ENCODE results near the gene XPA. TPM values are rescaled to one million over a fixed set of nuclear protein-coding genes. Genes with fewer than 3 reads are reported as not detected.

XPA gene
- total RNA-seq, 2 donors from 2014 or later = 4.9 to 7.3 TPM

GRCh38 chr9:97742545-97742944, 45.4 kb upstream of the XPA start:
- Histone ChIP-seq H3K27ac (ENCODE audit: low read depth, low read length) (no peak overlapping the region), H3K9me3 (ENCODE audit: control insufficient read depth, low read length) (peaks cover 22% of the 10 kb centered on the region), H3K36me3 (ENCODE audit: control insufficient read depth, insufficient read depth, low read length) (no peaks in the 10 kb centered on the region), H3K4me3 (ENCODE audit: low read length) (no peak overlapping the region), H3K27me3 (ENCODE audit: control insufficient read depth, insufficient read depth, low read length, poor library complexity, severe bottlenecking) (peaks cover 50% of the 10 kb centered on the region), H3K9ac (ENCODE audit: extremely low read depth, low read length, poor library complexity, severe bottlenecking) (no peak overlapping the region), H3K4me1 (ENCODE audit: control insufficient read depth, insufficient read depth, low read length) (peaks cover 11% of the 10 kb centered on the region)
- H3K36me3 Mint-ChIP-seq (ENCODE audit: low read depth) = no peaks in the 10 kb centered on the region
- H3K9me3 Mint-ChIP-seq = peaks cover 11% of the 10 kb centered on the region
- H3K4me3 Mint-ChIP-seq = no peak overlapping the region
- peaks cover 13% of the 10 kb centered on the region for H3K4me1 Mint-ChIP-seq
- WGBS, 2 experiments (ENCODE audit: insufficient coverage in 1 of 2, insufficient read length in 1 of 2) = 94 to 95% methylated on average over 8 to 10 of the region's 10 CpGs
- no peak for TF ChIP-seq CTCF (conservative IDR thresholded peaks at IDR 0.05)
- no peak for DNase-seq
- H3K27ac Mint-ChIP-seq = no peak overlapping the region
- H3K27me3 Mint-ChIP-seq (ENCODE audit: insufficient read depth) = peaks cover 70% of the 10 kb centered on the region

GRCh38 chr9:97741947-97742346, 44.8 kb upstream of the XPA start:
- Histone ChIP-seq H3K4me1 (ENCODE audit: control insufficient read depth, insufficient read depth, low read length) (peaks cover 6% of the 10 kb centered on the region), H3K9ac (ENCODE audit: extremely low read depth, low read length, poor library complexity, severe bottlenecking) (no peak overlapping the region), H3K36me3 (ENCODE audit: control insufficient read depth, insufficient read depth, low read length) (no peaks in the 10 kb centered on the region), H3K27ac (ENCODE audit: low read depth, low read length) (no peak overlapping the region), H3K4me3 (ENCODE audit: low read length) (peak overlapping the region; percentile 69), H3K27me3 (ENCODE audit: control insufficient read depth, insufficient read depth, low read length, poor library complexity, severe bottlenecking) (peaks cover 50% of the 10 kb centered on the region), H3K9me3 (ENCODE audit: control insufficient read depth, low read length) (peaks cover 22% of the 10 kb centered on the region)
- peak overlapping the region; percentile 46 for H3K4me3 Mint-ChIP-seq
- no peaks in the 10 kb centered on the region for H3K36me3 Mint-ChIP-seq (ENCODE audit: low read depth)
- TF ChIP-seq CTCF (conservative IDR thresholded peaks at IDR 0.05) = no peak
- 92 to 96% methylated on average over 4 to 6 of the region's 6 CpGs for WGBS, 2 experiments (ENCODE audit: insufficient coverage in 1 of 2, insufficient read length in 1 of 2)
- peaks cover 11% of the 10 kb centered on the region for H3K9me3 Mint-ChIP-seq
- no peak for DNase-seq
- no peak overlapping the region for H3K27ac Mint-ChIP-seq
- H3K4me1 Mint-ChIP-seq = peaks cover 9% of the 10 kb centered on the region
- peaks cover 68% of the 10 kb centered on the region for H3K27me3 Mint-ChIP-seq (ENCODE audit: insufficient read depth)

GRCh38 chr9:97740848-97741821, 44.0 kb upstream of the XPA start:
- no peaks in the 10 kb centered on the region for H3K36me3 Mint-ChIP-seq (ENCODE audit: low read depth)
- no peak overlapping the region for H3K27ac Mint-ChIP-seq
- Histone ChIP-seq H3K9ac (ENCODE audit: extremely low read depth, low read length, poor library complexity, severe bottlenecking) (no peak overlapping the region), H3K4me1 (ENCODE audit: control insufficient read depth, insufficient read depth, low read length) (peaks cover 6% of the 10 kb centered on the region), H3K9me3 (ENCODE audit: control insufficient read depth, low read length) (peaks cover 22% of the 10 kb centered on the region), H3K4me3 (ENCODE audit: low read length) (peak overlapping the region; percentile 69), H3K36me3 (ENCODE audit: control insufficient read depth, insufficient read depth, low read length) (no peaks in the 10 kb centered on the region), H3K27me3 (ENCODE audit: control insufficient read depth, insufficient read depth, low read length, poor library complexity, severe bottlenecking) (peaks cover 50% of the 10 kb centered on the region), H3K27ac (ENCODE audit: low read depth, low read length) (no peak overlapping the region)
- H3K27me3 Mint-ChIP-seq (ENCODE audit: insufficient read depth) = peaks cover 70% of the 10 kb centered on the region
- H3K4me1 Mint-ChIP-seq = peaks cover 9% of the 10 kb centered on the region
- peak; percentile 55 for TF ChIP-seq CTCF (conservative IDR thresholded peaks at IDR 0.05)
- H3K9me3 Mint-ChIP-seq = peaks cover 11% of the 10 kb centered on the region
- 6 to 11% methylated on average over 35 to 56 of the region's 56 CpGs for WGBS, 2 experiments (ENCODE audit: insufficient coverage in 1 of 2, insufficient read length in 1 of 2)
- peak; percentile 96 for DNase-seq
- peak overlapping the region; percentile 46 for H3K4me3 Mint-ChIP-seq
